NCI-H1092 (cell line): ENCODE data around the gene B3GAT1.

Source experiments
- DNase-seq: peaks from one replicate; lab custom pipeline; 2025; lab: John Stamatoyannopoulos, UW

Gene B3GAT1

GRCh38 chr11:134371436-134372185 lies 40.4 kb downstream of the B3GAT1 start:
- DNase-seq, result no peak

DNA sequence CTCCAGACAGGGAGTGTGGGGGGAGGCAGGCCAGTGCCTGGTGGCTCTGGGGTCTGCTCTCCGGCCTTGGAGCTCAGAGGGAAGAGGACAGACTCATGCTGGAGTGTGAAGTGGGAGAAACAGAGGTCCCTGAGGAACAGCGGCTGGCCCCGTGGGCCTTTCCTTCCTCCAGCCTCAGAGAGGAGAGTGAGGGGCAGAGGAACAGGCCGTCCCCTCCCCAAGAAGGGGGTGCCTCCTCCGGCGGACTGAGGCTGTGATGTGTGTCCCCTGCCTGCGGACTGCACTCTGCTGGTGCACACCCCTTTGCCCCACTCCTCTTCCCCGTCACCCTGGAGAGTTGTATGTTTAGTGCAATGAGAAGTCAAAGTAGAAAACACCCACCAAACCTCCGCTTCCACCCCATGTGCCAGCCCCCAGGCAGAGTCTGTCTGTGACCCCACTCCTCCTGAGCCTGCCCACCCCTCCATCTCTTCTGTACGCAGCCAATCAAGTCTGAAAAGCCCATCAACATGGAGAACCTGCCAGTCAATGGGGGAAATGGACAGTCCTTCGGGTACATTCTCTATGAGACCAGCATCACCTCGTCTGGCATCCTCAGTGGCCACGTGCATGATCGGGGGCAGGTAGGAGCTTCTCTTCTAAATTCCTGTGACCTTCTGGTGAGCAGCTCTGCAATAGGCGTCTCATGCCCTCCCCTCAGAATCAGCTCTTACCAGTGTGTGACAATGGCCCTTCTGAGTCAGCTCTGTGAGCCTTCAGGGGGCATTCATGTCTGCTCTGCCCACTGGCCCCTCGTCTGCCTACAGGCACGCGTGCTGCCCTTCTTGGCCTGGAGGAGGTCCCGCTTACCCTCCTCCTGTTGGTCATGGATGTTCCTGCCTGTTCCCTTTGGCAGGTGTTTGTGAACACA lies 41.3 kb downstream of the B3GAT1 start:
- no peak for DNase-seq

GRCh38 chr11:134369656-134370525 lies 42.2 kb downstream of the B3GAT1 start:
- DNase-seq, result no peak

GRCh38 chr11:134367781-134368180 lies 44.3 kb downstream of the B3GAT1 start:
- DNase-seq, result no peak

DNA sequence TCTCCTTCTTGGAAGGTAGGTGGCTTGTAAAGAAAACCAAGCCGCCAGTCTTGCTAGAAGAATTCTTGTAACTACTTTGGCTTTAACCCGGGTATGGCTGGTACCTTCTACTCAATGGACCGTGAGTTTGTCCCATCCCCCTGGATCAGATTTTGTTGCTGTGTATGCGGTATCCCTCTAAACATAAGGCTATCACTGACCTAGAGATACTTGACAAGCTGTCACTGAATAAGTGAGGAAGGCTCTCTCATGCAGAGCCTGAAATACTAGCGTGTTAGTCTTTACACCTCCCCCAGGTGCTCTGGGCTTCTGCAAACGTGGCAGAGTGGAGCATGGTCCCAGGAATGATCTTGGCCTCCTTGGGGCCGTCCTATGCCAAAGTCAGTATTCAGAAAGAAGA lies 45.8 kb downstream of the B3GAT1 start:
- no peak for DNase-seq

- DNase-seq, result no peak
Observed at GRCh38 chr11:134365011-134365925, 46.8 kb downstream of the B3GAT1 start.

- DNase-seq, result no peak
Observed at GRCh38 chr11:134364261-134364660, 47.8 kb downstream of the B3GAT1 start.

GRCh38 chr11:134363592-134363991 lies 48.5 kb downstream of the B3GAT1 start:
- DNase-seq, result no peak

DNA sequence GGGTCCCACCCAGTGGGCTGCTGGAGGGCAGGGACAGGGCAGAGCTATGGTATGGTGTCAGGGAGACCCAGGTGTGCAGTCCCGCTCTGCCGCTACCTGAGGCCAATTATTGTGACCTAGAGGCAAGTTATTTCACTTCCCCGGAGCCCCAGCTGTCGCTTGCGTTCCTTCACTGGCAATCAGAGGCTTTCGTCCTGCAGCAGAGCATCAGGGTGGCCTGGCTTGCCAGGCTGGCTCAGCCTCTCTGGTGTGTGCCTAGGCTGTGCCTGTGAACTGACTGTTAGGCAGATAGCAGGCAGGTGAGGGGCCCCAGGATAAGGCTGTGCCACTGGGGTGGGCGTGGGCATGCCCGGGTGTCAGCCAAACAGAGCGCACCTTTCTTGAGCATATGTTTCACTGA lies 48.9 kb downstream of the B3GAT1 start:
- no peak for DNase-seq

- no peak for DNase-seq
Observed at GRCh38 chr11:134362192-134362901, 49.7 kb downstream of the B3GAT1 start.

- DNase-seq, result no peak
Observed at GRCh38 chr11:134361661-134362060, 50.4 kb downstream of the B3GAT1 start.

DNA sequence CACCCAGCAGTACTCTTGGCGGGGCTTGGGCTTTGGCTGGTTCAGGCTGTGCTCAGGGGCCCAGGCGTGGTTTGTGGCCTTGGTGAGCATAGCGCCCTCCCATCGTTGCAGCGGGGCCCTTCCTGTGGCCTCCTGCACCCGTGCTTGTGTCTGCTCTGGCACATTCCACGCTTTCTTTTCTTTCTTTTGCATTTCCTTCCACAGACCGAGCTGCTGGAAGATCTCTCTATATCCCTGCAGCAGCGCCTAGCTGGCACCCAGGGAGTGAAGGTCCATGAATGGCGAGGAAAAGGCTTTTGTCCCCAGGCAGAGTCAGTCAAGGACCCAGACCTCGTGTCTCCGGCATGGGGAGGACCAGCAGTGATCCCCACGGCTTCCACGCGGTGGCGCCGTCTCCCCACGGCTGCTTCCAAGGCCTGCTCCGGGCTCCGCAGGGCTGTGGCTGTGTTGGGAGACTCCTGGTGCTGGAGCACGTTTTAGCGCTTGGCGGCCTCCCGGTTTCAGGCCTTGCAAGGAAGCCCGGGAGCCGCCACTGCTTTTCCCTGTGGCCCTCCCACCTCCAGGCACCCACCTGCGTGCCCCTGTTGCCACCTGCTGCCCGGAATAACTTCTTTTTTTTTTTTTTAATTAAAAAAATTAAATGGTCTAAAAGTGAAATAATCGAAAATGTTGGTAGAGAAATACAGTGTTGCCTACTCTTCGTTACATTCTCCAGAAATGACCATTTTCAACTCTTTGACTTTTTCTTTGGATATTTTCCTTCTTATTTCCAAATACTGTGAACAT lies 51.8 kb downstream of the B3GAT1 start:
- peak; percentile 89 for DNase-seq

- DNase-seq, result no peak
Observed at GRCh38 chr11:134359646-134360045, 52.4 kb downstream of the B3GAT1 start.

GRCh38 chr11:134358856-134359490 lies 53.1 kb downstream of the B3GAT1 start:
- no peak for DNase-seq

- DNase-seq, result no peak
Observed at GRCh38 chr11:134358165-134358855, 53.7 kb downstream of the B3GAT1 start.

GRCh38 chr11:134357545-134357839 lies 54.5 kb downstream of the B3GAT1 start:
- no peak for DNase-seq

DNA sequence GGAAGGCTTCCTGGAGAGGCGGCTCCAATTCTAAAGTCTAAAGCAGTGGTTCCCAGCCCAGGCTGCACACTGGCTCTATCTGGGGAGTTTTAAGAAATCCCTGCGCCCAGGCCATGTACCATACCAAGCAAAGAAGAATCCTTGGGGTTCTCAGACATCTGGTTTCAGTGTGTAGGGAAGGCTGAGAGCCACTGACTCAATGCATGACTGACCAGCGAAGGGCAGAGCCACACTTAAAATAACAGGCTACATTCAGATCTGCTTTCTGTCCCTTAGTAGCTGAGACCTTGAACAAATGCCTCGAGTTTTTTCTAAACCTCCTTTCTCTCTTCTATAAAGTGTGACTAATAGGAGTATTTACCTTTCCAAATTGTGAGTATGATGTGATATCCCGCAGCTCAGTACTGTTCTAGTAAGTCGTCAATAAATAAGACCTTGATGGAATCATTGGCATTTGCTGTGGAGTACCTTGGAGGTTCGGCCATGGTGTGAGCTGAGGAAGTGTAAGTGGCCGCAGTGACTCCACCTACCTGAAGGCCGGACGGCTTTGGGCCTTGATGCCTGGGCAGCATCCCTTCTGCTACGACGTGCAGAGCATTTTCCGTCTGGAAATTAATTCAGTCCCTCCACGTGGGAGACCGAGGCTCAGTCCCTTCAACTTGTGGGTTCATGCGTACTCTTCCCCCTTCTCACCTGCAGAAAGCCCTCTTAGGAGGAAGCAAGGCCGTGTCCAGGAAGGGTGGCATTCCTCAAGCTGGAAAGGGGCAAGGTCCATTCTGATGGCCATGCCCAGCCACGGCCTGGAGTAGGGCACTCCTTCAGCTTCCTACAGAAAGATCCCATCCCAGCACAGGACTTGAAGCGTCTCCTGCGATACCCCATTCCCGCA lies 55.1 kb downstream of the B3GAT1 start:
- DNase-seq, result no peak

- DNase-seq, result no peak
Observed at GRCh38 chr11:134355656-134356055, 56.4 kb downstream of the B3GAT1 start.
